ENCODE measurements around the gene PMM1.
A peak's percentile ranks its signal among the peaks of the same experiment; 100 is the strongest.
"Not testable (repeated sequence)": the region's sequence is repeated elsewhere in the genome, so short reads cannot be mapped to it uniquely, and the experiment has no call there.

Gene PMM1

DNA sequence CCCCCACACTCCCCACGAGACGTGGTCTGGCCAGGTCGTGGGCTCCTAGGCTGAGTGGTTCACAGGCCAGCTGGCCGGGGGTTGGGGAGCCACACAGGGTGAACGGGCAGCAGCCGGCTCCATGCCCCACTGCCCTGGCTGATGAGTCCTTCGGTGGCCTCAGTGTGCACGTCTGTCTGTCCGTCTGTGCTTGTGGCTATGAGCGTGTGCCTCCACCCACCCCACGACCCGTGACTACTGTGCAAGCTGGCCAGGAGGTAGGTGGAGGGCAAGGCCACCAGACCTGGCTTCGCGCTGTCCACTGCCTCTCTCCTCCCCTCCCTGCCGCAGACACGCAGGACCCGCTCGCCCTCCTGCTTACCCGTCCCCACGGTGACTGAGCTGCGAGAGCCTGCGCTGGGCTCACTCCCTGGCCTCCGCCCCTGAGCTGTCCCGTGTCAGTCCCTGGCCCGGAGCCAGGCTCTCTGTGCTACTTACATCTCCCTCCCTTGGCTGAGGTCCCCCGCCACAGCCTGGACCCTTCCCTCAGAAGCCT is 14.7 kb downstream of the PMM1 start:
- H3K36me3 ChIP-seq: peaks cover 16 to 78% (median 44%) of the 10 kb centered on the region in 3 donors
- TF ChIP-seq, protein P1, sequence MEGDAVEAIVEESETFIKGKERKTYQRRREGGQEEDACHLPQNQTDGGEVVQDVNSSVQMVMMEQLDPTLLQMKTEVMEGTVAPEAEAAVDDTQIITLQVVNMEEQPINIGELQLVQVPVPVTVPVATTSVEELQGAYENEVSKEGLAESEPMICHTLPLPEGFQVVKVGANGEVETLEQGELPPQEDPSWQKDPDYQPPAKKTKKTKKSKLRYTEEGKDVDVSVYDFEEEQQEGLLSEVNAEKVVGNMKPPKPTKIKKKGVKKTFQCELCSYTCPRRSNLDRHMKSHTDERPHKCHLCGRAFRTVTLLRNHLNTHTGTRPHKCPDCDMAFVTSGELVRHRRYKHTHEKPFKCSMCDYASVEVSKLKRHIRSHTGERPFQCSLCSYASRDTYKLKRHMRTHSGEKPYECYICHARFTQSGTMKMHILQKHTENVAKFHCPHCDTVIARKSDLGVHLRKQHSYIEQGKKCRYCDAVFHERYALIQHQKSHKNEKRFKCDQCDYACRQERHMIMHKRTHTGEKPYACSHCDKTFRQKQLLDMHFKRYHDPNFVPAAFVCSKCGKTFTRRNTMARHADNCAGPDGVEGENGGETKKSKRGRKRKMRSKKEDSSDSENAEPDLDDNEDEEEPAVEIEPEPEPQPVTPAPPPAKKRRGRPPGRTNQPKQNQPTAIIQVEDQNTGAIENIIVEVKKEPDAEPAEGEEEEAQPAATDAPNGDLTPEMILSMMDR (IDR thresholded peaks at IDR 0.05): no peak
- peaks cover 0 to 25% (median 14%) of the 10 kb centered on the region in 4 donors for H3K4me1 ChIP-seq
- intact Hi-C loops (cut with DNase I; ENCODE audit: low total_unique reads): no loop called here
- H3K27ac ChIP-seq: peak overlapping the region; percentile 65 to 66
- no peak overlapping the region for H3K4me3 ChIP-seq
- no peaks in the 10 kb centered on the region for H3K27me3 ChIP-seq
- no peaks in the 10 kb centered on the region for H3K9me3 ChIP-seq
- peak; percentile 83 to 88 for DNase-seq

DNA sequence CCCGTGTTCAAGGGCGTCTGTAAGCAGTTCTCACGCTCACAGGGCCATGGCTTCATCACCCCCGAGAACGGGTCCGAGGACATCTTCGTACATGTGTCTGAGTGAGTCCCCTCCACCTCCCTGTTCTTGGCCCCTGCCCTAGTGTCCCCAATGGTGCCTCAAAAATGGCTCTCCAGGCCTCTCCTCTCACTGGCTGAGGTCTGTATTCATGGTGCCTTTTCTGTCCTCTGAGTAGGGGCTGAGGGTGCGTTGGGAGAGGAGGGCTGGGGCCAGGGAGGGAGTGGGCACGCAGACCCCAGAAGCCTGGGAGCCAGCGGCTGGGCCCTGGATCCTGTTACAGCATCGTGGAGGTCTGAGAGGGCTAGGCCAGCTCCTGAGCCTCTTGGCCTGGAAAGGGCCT is 16.0 kb downstream of the PMM1 start:
- intact Hi-C loops (cut with DNase I; ENCODE audit: low total_unique reads): no loop called here
- DNase-seq: no peak
- Histone ChIP-seq H3K9me3 (no peaks in the 10 kb centered on the region), H3K4me3 (no peak overlapping the region), H3K4me1 (peaks cover 0 to 37% (median 22%) of the 10 kb centered on the region in 4 donors), H3K27me3 (no peaks in the 10 kb centered on the region), H3K27ac (peak overlapping the region in 1 of 2 donors; percentile 66), H3K36me3 (peaks cover 16 to 66% (median 34%) of the 10 kb centered on the region in 3 donors)
- TF ChIP-seq, protein P1 (IDR thresholded peaks at IDR 0.05): no peak

DNA sequence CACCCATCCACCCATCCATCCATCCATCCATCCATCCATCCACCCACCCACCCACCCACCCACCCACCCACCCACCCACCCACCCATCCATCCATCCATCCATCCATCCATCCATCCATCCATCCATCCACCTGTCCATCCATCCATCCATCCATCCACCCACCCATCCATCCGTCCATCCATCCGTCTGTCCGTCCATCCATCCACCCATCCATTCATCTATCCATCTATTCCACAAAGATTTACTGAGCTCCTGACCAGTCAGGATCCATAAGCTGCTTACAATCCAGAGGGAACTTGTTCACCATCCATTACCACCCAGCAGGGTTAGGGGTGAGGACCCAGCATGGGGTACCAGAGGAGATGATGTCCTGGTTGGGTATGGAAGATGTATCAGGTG is 17.3 kb downstream of the PMM1 start:
- H3K27me3 ChIP-seq; DNase-seq; H3K27ac ChIP-seq; H3K9me3 ChIP-seq; intact Hi-C loops (cut with DNase I; ENCODE audit: low total_unique reads); H3K4me3 ChIP-seq: not testable (repeated sequence)
- Histone ChIP-seq H3K36me3 (peaks cover 16 to 52% (median 31%) of the 10 kb centered on the region in 3 donors), H3K4me1 (peaks cover 0 to 51% (median 35%) of the 10 kb centered on the region in 4 donors)

DNA sequence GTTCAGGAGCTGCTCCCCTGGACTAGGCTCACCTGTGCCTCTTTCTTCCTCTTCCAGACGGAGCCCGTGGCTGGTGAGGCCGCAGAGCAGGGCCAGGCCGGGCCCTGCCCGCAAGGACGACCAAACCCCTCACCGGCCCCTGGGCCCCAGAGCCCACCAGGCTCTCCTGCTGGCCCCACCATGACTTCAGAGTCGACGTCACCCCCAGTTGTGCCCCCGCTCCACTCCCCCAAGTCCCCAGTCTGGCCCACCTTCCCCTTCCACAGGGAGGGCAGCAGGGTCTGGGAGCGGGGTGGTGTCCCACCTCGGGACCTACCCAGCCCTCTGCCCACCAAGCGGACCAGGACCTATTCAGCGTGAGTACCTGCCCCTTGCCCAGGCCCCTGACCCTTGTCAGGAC is 17.9 kb downstream of the PMM1 start:
- DNase-seq: no peak
- H3K27ac ChIP-seq: no peak overlapping the region
- TF ChIP-seq, protein P1 (IDR thresholded peaks at IDR 0.05): no peak
- H3K9me3 ChIP-seq: no peaks in the 10 kb centered on the region
- H3K27me3 ChIP-seq: no peaks in the 10 kb centered on the region
- H3K4me1 ChIP-seq: peaks cover 0 to 56% (median 38%) of the 10 kb centered on the region in 4 donors
- peaks cover 16 to 47% (median 31%) of the 10 kb centered on the region in 3 donors for H3K36me3 ChIP-seq
- intact Hi-C loops (cut with DNase I; ENCODE audit: low total_unique reads): no loop called here
- no peak overlapping the region for H3K4me3 ChIP-seq

DNA sequence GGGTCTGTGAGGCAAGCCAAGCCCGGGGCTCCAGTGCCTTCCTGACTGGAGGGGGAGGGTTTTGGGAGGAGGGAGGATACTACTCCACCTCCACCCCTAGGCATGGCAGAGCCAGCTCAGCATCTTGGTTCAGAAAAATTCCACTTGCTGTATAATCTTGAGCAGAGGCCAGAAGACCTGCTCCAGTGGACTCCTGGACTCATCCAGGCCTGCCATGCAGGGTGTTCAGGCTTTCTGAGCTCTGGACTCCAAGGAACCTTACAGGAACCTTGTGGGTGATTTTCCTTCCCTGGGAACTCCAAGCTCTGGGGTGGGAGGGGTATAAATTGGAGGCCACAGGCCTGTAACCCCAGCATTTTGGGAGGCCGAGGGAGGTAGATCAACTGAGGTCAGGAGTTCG is 19.4 kb downstream of the PMM1 start:
- Histone ChIP-seq H3K4me1 (peaks cover 0 to 65% (median 41%) of the 10 kb centered on the region in 4 donors), H3K4me3 (no peak overlapping the region), H3K27ac (peak overlapping the region; percentile 14 to 97), H3K27me3 (no peaks in the 10 kb centered on the region), H3K36me3 (peaks cover 16 to 31% (median 20%) of the 10 kb centered on the region in 3 donors), H3K9me3 (no peaks in the 10 kb centered on the region)
- TF ChIP-seq, protein P1 (IDR thresholded peaks at IDR 0.05): no peak
- no peak for DNase-seq
- intact Hi-C loops (cut with DNase I; ENCODE audit: low total_unique reads): no loop called here

DNA sequence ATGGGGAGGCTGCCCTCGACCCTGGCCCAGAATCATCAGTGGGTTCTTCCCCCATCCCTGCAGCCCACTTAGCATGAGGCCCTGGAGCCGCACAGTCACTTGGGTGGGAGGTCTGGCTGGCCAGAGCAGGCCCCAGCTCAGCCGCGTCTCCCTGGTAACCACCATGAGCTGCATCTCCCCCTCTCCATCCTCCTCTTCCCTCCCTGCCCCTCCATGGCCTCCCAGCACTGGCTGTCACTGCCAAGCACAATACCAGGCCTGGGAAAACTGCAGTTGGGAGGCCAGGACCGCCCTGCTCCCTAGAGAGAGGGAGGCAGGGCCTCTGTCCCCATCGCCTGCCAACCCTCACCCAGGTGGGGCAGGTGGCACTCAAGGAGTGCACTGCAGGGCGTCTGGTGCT is 20.8 kb downstream of the PMM1 start:
- DNase-seq: peak; percentile 43 to 91
- TF ChIP-seq, protein P1 (IDR thresholded peaks at IDR 0.05): no peak
- peaks cover 0 to 68% (median 44%) of the 10 kb centered on the region in 4 donors for H3K4me1 ChIP-seq
- H3K36me3 ChIP-seq: peaks cover 16 to 20% (median 17%) of the 10 kb centered on the region in 3 donors
- no peaks in the 10 kb centered on the region for H3K9me3 ChIP-seq
- peak overlapping the region; percentile 80 to 97 for H3K27ac ChIP-seq
- no peaks in the 10 kb centered on the region for H3K27me3 ChIP-seq
- H3K4me3 ChIP-seq: no peak overlapping the region
- intact Hi-C loops (cut with DNase I; ENCODE audit: low total_unique reads): no loop called here

All from tibial artery (tissue), 4 donors.